Muscle layer of colon (tissue), 2 donors: ENCODE measurements around the gene HSD17B8.

Experiments used
- H3K27ac ChIP-seq: one replicate; pipeline ENCODE4 v1.7.0; 2013; ENCODE audit warnings: low read depth, mild to moderate bottlenecking, low read length, moderate library complexity
- H3K27me3 ChIP-seq, 2 donors: one replicate each; pipeline ENCODE4 v1.7.0; 2013; ENCODE audit warnings: low read length in 2 of 2, mild to moderate bottlenecking in 2 of 2; ENCODE audit not compliant: insufficient read depth in 2 of 2, control insufficient read depth in 1 of 2
- H3K36me3 ChIP-seq: one replicate; pipeline ENCODE4 v1.7.0; 2013; ENCODE audit warnings: mild to moderate bottlenecking, low read length; ENCODE audit not compliant: insufficient read depth
- H3K4me1 ChIP-seq: one replicate; pipeline ENCODE4 v1.7.0; 2013; ENCODE audit warnings: mild to moderate bottlenecking, low read length; ENCODE audit not compliant: insufficient read depth
- H3K4me3 ChIP-seq, 2 donors: one replicate each; pipeline ENCODE4 v1.7.0; 2013; ENCODE audit warnings: low read length in 2 of 2, low read depth in 1 of 2, mild to moderate bottlenecking in 1 of 2, moderate library complexity in 1 of 2
- H3K9ac ChIP-seq: one replicate; pipeline ENCODE4 v1.7.0; 2013; ENCODE audit warnings: low read length
- H3K9me3 ChIP-seq: one replicate; pipeline ENCODE4 v1.7.0; 2013; ENCODE audit warnings: mild to moderate bottlenecking, low read length
- donor health status: abdominal sarcoma.
- donor health status: Adenocarcinoma of cecum.

Gene HSD17B8

GRCh38 chr6:33172688-33173534, 31.5 kb upstream of the HSD17B8 start:
- H3K4me1 ChIP-seq = no peaks in the 10 kb centered on the region
- no peaks in the 10 kb centered on the region for H3K36me3 ChIP-seq
- no peak overlapping the region for H3K4me3 ChIP-seq
- H3K27me3 ChIP-seq = no peaks in the 10 kb centered on the region
- no peak overlapping the region for H3K27ac ChIP-seq
- H3K9ac ChIP-seq = no peak overlapping the region
- no peaks in the 10 kb centered on the region for H3K9me3 ChIP-seq

- H3K4me3 ChIP-seq = no peak overlapping the region
- H3K4me1 ChIP-seq = no peaks in the 10 kb centered on the region
- no peak overlapping the region for H3K9ac ChIP-seq
- H3K9me3 ChIP-seq = no peaks in the 10 kb centered on the region
- no peaks in the 10 kb centered on the region for H3K27me3 ChIP-seq
- no peaks in the 10 kb centered on the region for H3K36me3 ChIP-seq
- H3K27ac ChIP-seq = no peak overlapping the region
These were observed 30.8 kb upstream of the HSD17B8 start for GRCh38 chr6:33173535-33174180.

GRCh38 chr6:33174784-33175183, 29.7 kb upstream of the HSD17B8 start:
- no peak overlapping the region for H3K27ac ChIP-seq
- no peaks in the 10 kb centered on the region for H3K27me3 ChIP-seq
- no peaks in the 10 kb centered on the region for H3K4me1 ChIP-seq
- no peak overlapping the region for H3K4me3 ChIP-seq
- H3K9ac ChIP-seq = no peak overlapping the region
- H3K9me3 ChIP-seq = no peaks in the 10 kb centered on the region
- H3K36me3 ChIP-seq = no peaks in the 10 kb centered on the region

- H3K4me1 ChIP-seq = no peaks in the 10 kb centered on the region
- H3K27me3 ChIP-seq = no peaks in the 10 kb centered on the region
- no peak overlapping the region for H3K9ac ChIP-seq
- H3K9me3 ChIP-seq = no peaks in the 10 kb centered on the region
- no peak overlapping the region for H3K27ac ChIP-seq
- no peak overlapping the region for H3K4me3 ChIP-seq
- no peaks in the 10 kb centered on the region for H3K36me3 ChIP-seq
These were observed 28.9 kb upstream of the HSD17B8 start for GRCh38 chr6:33175436-33176069.

DNA sequence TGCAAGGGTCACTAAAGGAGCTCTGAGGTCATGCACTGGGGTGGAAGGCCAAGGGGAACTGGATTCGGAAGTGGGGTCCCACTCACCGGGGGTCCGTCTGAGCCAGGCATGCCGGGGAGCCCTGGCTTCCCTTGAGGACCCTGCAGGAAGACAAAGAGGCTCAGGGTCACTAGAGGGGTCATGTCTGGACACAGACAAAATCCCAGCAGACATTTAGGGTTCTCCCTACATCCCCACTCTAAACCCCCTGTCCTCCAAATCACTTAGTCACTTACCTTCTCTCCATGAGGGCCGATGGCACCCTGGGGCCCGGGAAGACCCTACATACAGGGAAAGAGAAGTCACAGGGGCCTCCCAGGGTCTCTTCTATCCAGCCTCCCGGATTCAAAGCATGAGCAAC, 27.5 kb upstream of the HSD17B8 start:
- Histone ChIP-seq H3K4me1 (no peaks in the 10 kb centered on the region), H3K4me3 (no peak overlapping the region), H3K27me3 (no peaks in the 10 kb centered on the region), H3K36me3 (no peaks in the 10 kb centered on the region), H3K27ac (no peak overlapping the region), H3K9ac (no peak overlapping the region), H3K9me3 (no peaks in the 10 kb centered on the region)

DNA sequence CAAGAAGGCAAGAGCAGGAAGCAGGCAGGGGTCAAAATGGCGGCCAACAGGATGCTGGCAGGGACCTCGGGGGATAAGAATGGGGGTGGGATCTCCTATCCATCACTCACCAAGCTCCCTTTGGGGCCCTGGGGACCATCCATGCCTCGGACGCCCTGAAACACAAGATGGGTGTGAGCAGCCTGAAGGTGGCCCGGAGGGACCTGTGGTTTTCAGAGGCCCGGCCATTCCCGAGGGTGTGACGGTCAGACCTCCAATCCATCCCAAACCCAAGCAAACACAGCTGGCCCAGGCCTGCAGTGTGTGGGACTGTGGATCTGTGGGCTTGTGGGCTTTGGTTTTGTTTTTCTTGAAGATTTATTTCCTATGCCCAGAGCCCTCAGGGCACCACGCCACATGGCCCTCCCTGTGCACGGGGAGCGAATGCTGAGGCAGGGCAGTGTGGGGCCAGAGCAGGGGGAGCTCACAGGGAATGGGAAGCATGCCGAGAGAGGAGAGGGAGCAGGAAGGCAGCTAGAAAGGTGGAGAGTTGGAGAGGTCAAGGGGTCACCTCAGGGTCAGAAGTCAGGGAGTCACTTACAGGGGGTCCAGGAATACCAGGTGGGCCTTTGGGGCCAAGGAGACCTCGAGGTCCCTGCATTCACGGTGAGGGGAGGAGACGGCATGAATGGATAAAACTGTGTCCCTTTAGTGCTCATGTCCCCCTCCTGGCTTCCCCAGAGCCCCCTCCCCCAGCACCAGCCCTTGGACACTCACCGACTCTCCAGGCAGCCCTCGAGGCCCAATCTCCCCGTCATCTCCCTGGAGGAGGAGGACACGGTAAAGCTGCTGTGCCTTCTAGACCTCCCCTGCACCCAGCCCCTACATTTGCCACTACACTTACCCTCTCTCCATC, 26.7 kb upstream of the HSD17B8 start:
- Histone ChIP-seq H3K4me3 (no peak overlapping the region), H3K27ac (no peak overlapping the region), H3K27me3 (no peaks in the 10 kb centered on the region), H3K9ac (no peak overlapping the region), H3K36me3 (no peaks in the 10 kb centered on the region), H3K9me3 (no peaks in the 10 kb centered on the region), H3K4me1 (no peaks in the 10 kb centered on the region)

DNA sequence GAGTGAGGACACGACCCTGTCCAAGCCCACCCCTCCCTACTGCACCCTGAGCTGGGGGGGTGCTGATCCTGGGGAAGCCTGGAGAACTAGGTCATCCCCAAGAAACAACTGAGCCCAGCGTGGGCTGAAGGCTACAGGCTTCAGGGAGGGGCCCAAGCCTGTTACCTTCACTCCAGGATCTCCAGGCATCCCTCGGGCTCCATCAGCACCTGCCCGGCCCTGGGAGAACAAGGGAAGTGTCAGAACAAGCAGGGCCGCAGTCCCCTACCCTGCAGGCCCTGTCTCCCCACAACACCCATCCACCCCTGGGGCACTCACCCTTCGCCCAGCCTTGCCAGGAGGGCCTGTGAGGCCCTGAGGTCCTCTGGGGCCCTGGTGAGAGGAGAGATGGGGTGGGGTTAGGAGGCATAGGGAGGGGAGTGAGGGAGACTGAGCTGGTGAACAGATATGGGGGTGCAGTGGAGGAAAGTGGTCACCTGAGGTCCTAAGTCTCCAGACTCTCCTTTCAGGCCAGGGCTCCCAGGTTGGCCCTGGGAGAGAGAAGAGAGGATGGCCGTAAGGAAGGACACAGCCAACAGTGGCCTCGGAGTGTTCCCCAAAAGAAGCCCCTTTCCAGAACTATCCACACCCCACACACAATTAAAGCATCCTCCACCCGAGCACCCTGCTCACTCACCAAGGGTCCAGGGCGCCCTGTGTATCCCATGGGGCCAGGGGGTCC, 25.5 kb upstream of the HSD17B8 start:
- no peaks in the 10 kb centered on the region for H3K36me3 ChIP-seq
- no peak overlapping the region for H3K27ac ChIP-seq
- no peak overlapping the region for H3K4me3 ChIP-seq
- H3K9ac ChIP-seq = no peak overlapping the region
- H3K4me1 ChIP-seq = no peaks in the 10 kb centered on the region
- H3K9me3 ChIP-seq = no peaks in the 10 kb centered on the region
- H3K27me3 ChIP-seq = no peaks in the 10 kb centered on the region

DNA sequence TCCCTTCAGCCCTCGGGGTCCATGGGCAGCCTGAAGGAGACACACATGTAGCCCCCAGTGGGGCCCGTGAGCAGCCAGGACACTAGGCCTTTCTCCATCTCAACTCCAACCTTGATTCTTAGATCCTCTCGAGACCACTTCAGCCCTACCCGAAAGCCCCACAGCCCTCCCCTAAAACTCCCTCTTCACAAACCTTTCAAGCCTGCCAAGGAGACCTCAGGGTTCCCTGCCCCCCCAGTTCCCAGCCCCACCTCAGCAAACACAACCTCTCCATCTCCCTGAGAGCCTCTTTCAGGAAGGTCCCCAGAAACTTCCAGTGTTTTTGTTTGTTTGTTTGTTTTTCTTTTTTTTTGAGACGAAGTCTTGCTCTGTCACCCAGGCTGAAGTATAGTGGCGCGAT, 23.3 kb upstream of the HSD17B8 start:
- H3K4me3 ChIP-seq = no peak overlapping the region
- H3K4me1 ChIP-seq = no peaks in the 10 kb centered on the region
- H3K9me3 ChIP-seq = no peaks in the 10 kb centered on the region
- peaks cover 0 to 11% of the 10 kb centered on the region in 2 donors for H3K27me3 ChIP-seq
- H3K9ac ChIP-seq = no peak overlapping the region
- no peaks in the 10 kb centered on the region for H3K36me3 ChIP-seq
- H3K27ac ChIP-seq = no peak overlapping the region

GRCh38 chr6:33183071-33183683, 21.3 kb upstream of the HSD17B8 start:
- Histone ChIP-seq H3K4me1 (no peaks in the 10 kb centered on the region), H3K36me3 (no peaks in the 10 kb centered on the region), H3K9me3 (no peaks in the 10 kb centered on the region), H3K27ac (no peak overlapping the region), H3K9ac (no peak overlapping the region), H3K27me3 (peaks cover 0 to 11% of the 10 kb centered on the region in 2 donors), H3K4me3 (no peak overlapping the region)

DNA sequence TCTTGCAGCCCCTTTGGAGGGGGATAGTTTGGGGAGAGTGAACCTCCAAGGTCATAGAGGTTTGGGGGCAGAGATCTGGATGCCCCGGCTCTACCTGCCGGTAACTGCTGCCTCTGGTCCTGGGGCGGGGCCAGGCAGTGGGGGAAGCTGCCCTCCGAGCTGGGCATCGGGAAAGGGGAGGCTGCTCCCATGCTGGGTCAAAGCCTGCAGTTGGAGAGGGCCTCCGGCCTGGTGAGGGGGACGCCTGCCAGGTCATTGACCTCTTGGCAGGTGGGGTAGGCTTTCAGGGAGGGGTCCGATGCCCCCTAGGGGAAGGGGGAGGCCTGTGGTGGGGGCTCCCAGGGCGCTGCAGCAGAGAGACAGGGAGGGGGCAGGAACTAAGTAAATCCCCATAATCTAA, 19.3 kb upstream of the HSD17B8 start:
- no peak overlapping the region for H3K27ac ChIP-seq
- no peak overlapping the region for H3K9ac ChIP-seq
- peaks cover 0 to 11% of the 10 kb centered on the region in 2 donors for H3K27me3 ChIP-seq
- H3K4me1 ChIP-seq = no peaks in the 10 kb centered on the region
- H3K4me3 ChIP-seq = no peak overlapping the region
- H3K9me3 ChIP-seq = no peaks in the 10 kb centered on the region
- no peaks in the 10 kb centered on the region for H3K36me3 ChIP-seq
